HepG2 (cell line): ENCODE measurements around the gene TAF13. TPM values are rescaled to one million over a fixed set of nuclear protein-coding genes. Genes with fewer than 3 reads are reported as not detected.

Experiments
- ARID5B ChIP-seq: IDR thresholded peaks from 2 replicates; pipeline ENCODE4 v1.4.0; 2020; ENCODE audit warnings: mild to moderate bottlenecking, missing genetic modification reagents
- CEBPG ChIP-seq: IDR thresholded peaks from 2 replicates; pipeline ENCODE4 v1.6.1; 2016
- KLF15 ChIP-seq: sonication (generic); formaldehyde crosslinking; IDR thresholded peaks from 2 replicates; pipeline ENCODE4 v1.8.1; 2023; ENCODE audit warnings: borderline replicate concordance, mild to moderate bottlenecking, inconsistent platforms, missing genetic modification reagents, mixed read lengths
- MAZ ChIP-seq, 2 experiments: sonication (generic) in 1 of 2; formaldehyde crosslinking in 1 of 2; IDR thresholded peaks; 2 replicates each; pipeline versions ENCODE4 v1.5.0 to v1.6.1; 2012 to 2020; ENCODE audit warnings: low read depth in 2 of 2, mild to moderate bottlenecking in 2 of 2, borderline replicate concordance in 1 of 2, improper control_type of control experiment in 1 of 2, low read length in 1 of 2, missing genetic modification reagents in 1 of 2, moderate library complexity in 1 of 2
- NFYB ChIP-seq: sonication (generic); formaldehyde crosslinking; IDR thresholded peaks from 2 replicates; pipeline ENCODE4 v1.4.0; 2020; ENCODE audit warnings: missing genetic modification reagents
- NR2F6 ChIP-seq, 2 experiments: IDR thresholded peaks; 2 replicates each; pipeline ENCODE4 v1.6.1; 2016; ENCODE audit warnings: antibody characterized with exemption in 1 of 2, mild to moderate bottlenecking in 1 of 2
- PAWR ChIP-seq: sonication (generic); formaldehyde crosslinking; IDR thresholded peaks from 2 replicates; pipeline ENCODE4 v1.4.0; 2020; ENCODE audit warnings: missing genetic modification reagents, mild to moderate bottlenecking, borderline replicate concordance
- ZBTB40 ChIP-seq, 2 experiments: fragments of 450-650 bp in 1 of 2; sonication (generic) in 1 of 2; formaldehyde crosslinking in 1 of 2; IDR thresholded peaks; 2 replicates each; pipeline versions ENCODE4 v1.6.1 to v1.8.0; 2016 to 2022; ENCODE audit warnings: antibody characterized with exemption in 1 of 2, mild to moderate bottlenecking in 1 of 2, missing genetic modification reagents in 1 of 2
- ZNF652 ChIP-seq: IDR thresholded peaks from 2 replicates; pipeline ENCODE4 v1.6.1; 2016; ENCODE audit warnings: low read depth, borderline replicate concordance
- ZNF75D ChIP-seq: sonication (generic); formaldehyde crosslinking; IDR thresholded peaks from 2 replicates; pipeline ENCODE4 v1.8.1; 2023; ENCODE audit warnings: missing genetic modification reagents, mild to moderate bottlenecking, borderline replicate concordance
- ZNF788 ChIP-seq: sonication (generic); formaldehyde crosslinking; IDR thresholded peaks from 2 replicates; pipeline ENCODE4 v1.5.0; 2020; ENCODE audit warnings: mild to moderate bottlenecking, missing genetic modification reagents, borderline replicate concordance
- polyA plus RNA-seq, 8 experiments: library from polyadenylated mRNA; depleted of rRNA in 3 of 8; stranded (reverse) in 7 of 8; unstranded in 1 of 8; fragments of >200 nt; fragmentation: Illumina TruSeq in 4 of 8; extraction: Trizol in 4 of 8; gene quantifications; 2 replicates each; pipeline versions ENCODE4 v1.2.1 to v1.2.3, GENCODE V29; 2011 to 2016; ENCODE audit warnings: low read depth in 4 of 8, missing spikeins in 1 of 8, mixed read lengths in 1 of 8; ENCODE audit not compliant: insufficient read depth in 1 of 8
- total RNA-seq, 5 experiments: library from RNA; depleted of rRNA; stranded (reverse); fragments of >200 nt; fragmentation: Illumina TruSeq; extraction: Trizol; gene quantifications; 2 replicates each; pipeline ENCODE4 v1.2.3, GENCODE V29; 2016; ENCODE audit warnings: low read depth in 1 of 5

TAF13 gene
- total and polyA plus RNA-seq, 2 of the 13 experiments (the other 11 are each of a cell fraction or from before 2014, with no cell fraction given): 11.5 to 36.3 TPM

- TF ChIP-seq ZBTB40 (IDR thresholded peaks at IDR 0.05): no peak
- TF ChIP-seq ZBTB40 (CRISPR knock-in tag; IDR thresholded peaks at IDR 0.05): peak; percentile 41; the same call in 1 of the 2 replicates
- TF ChIP-seq PAWR: no peak
- TF ChIP-seq NFYB (CRISPR knock-in tag): 0 out of 2 replicates have a peak, but pooled peaks have one; percentile 30
- no peak for TF ChIP-seq KLF15 (CRISPR knock-in tag)
- TF ChIP-seq MAZ (IDR thresholded peaks at IDR 0.05; ENCODE audit: borderline replicate concordance, low read depth, low read length): no peak
- TF ChIP-seq MAZ (CRISPR knock-in tag; IDR thresholded peaks at IDR 0.05; ENCODE audit: low read depth): peak; percentile 56; the same call in 1 of the 2 replicates
- peak; percentile 14; the same call in 1 of the 2 replicates for TF ChIP-seq CEBPG (CRISPR knock-in tag)
- peak; percentile 93 for TF ChIP-seq ZNF652 (CRISPR knock-in tag)
- TF ChIP-seq ZNF75D (CRISPR knock-in tag): no peak
- TF ChIP-seq NR2F6 (IDR thresholded peaks at IDR 0.05): no peak
- TF ChIP-seq NR2F6 (CRISPR knock-in tag; IDR thresholded peaks at IDR 0.05): peak; percentile 26; the same call in 1 of the 2 replicates
- 0 out of 2 replicates have a peak, but pooled peaks have one; percentile 55 for TF ChIP-seq ARID5B (CRISPR knock-in tag)
- peak; percentile 90 for TF ChIP-seq ZNF788 (CRISPR knock-in tag)
These were observed 13.6 kb upstream of the TAF13 start (continued) for GRCh38 chr1:109089242-109090015.
